Measurements from ENCODE around the gene GRIA3.
"Not testable (repeated sequence)": the region's sequence is repeated elsewhere in the genome, so short reads cannot be mapped to it uniquely, and the experiment has no call there.

GRIA3 gene

GRCh38 chrX:123357941-123358340 is 173.9 kb downstream of the GRIA3 start:
- no peak for DNase-seq (ENCODE audit: low read depth)

GRCh38 chrX:123358457-123358856 is 174.4 kb downstream of the GRIA3 start:
- DNase-seq (ENCODE audit: low read depth): no peak

GRCh38 chrX:123361371-123361770 is 177.3 kb downstream of the GRIA3 start:
- DNase-seq (ENCODE audit: low read depth): no peak

- not testable (repeated sequence) for DNase-seq (ENCODE audit: low read depth)
Observed at GRCh38 chrX:123386196-123386595, 202.1 kb downstream of the GRIA3 start.

GRCh38 chrX:123392921-123393320 is 208.8 kb downstream of the GRIA3 start:
- no peak for DNase-seq (ENCODE audit: low read depth)

GRCh38 chrX:123399709-123400108 is 215.6 kb downstream of the GRIA3 start:
- no peak for DNase-seq (ENCODE audit: low read depth)

GRCh38 chrX:123405231-123405630 is 221.2 kb downstream of the GRIA3 start:
- no peak for DNase-seq (ENCODE audit: low read depth)

- DNase-seq (ENCODE audit: low read depth): no peak
Observed at GRCh38 chrX:123408821-123409737, 225.0 kb downstream of the GRIA3 start.

- DNase-seq (ENCODE audit: low read depth): peak; percentile 2
Observed at GRCh38 chrX:123422875-123423274, 238.8 kb downstream of the GRIA3 start.

- no peak for DNase-seq (ENCODE audit: low read depth)
Observed at GRCh38 chrX:123424546-123424945, 240.5 kb downstream of the GRIA3 start.

GRCh38 chrX:123425471-123425870 is 241.4 kb downstream of the GRIA3 start:
- no peak for DNase-seq (ENCODE audit: low read depth)

GRCh38 chrX:123425904-123426303 is 241.8 kb downstream of the GRIA3 start:
- DNase-seq (ENCODE audit: low read depth): no peak

- DNase-seq (ENCODE audit: low read depth): no peak
Observed at GRCh38 chrX:123432361-123433150, 248.5 kb downstream of the GRIA3 start.

- no peak for DNase-seq (ENCODE audit: low read depth)
Observed at GRCh38 chrX:123436512-123437136, 252.5 kb downstream of the GRIA3 start.

GRCh38 chrX:123439926-123440325 is 255.8 kb downstream of the GRIA3 start:
- not testable (repeated sequence) for DNase-seq (ENCODE audit: low read depth)

GRCh38 chrX:123442764-123443163 is 258.7 kb downstream of the GRIA3 start:
- DNase-seq (ENCODE audit: low read depth): no peak

GRCh38 chrX:123447506-123447905 is 263.4 kb downstream of the GRIA3 start:
- DNase-seq (ENCODE audit: low read depth): no peak

GRCh38 chrX:123449335-123449734 is 265.3 kb downstream of the GRIA3 start:
- DNase-seq (ENCODE audit: low read depth): no peak

GRCh38 chrX:123450222-123450621 is 266.1 kb downstream of the GRIA3 start:
- DNase-seq (ENCODE audit: low read depth): no peak

- DNase-seq (ENCODE audit: low read depth): no peak
Observed at GRCh38 chrX:123454712-123455431, 270.8 kb downstream of the GRIA3 start.

GRCh38 chrX:123455693-123456092 is 271.6 kb downstream of the GRIA3 start:
- no peak for DNase-seq (ENCODE audit: low read depth)

- DNase-seq (ENCODE audit: low read depth): peak; percentile 50
Observed at GRCh38 chrX:123464709-123465108, 280.6 kb downstream of the GRIA3 start.

Measured in CMK (cell line).